GM10248 (cell line): ENCODE data around the gene POGLUT3.

ENCODE experiments used
- CTCF ChIA-PET: fragments of 300-600 bp; sonication (Branson Sonifier 250); formaldehyde crosslinking; extraction: SDS; loops from one replicate; lab custom pipeline; 2021; ENCODE audit warnings: antibody characterized with exemption; lab: Yijun Ruan, JAX
- POLR2A ChIA-PET: fragments of 350-650 bp; sonication (Branson Sonifier 250); formaldehyde crosslinking; extraction: SDS; loops from one replicate; lab custom pipeline; 2020; ENCODE audit warnings: antibody characterized with exemption; lab: Yijun Ruan, JAX
- DNase-seq: peaks from one replicate; pipeline ENCODE4 v3.0.0; 2012; ENCODE audit errors: extremely low spot score
- TF ChIP-seq, protein P1 (sequence below): IDR thresholded peaks from 2 replicates; pipeline ENCODE4 v1.5.1; 2012; ENCODE audit warnings: mild to moderate bottlenecking, low read depth; ENCODE audit errors: extremely low read depth, missing control alignments, control extremely low read depth

The POGLUT3 gene

DNA sequence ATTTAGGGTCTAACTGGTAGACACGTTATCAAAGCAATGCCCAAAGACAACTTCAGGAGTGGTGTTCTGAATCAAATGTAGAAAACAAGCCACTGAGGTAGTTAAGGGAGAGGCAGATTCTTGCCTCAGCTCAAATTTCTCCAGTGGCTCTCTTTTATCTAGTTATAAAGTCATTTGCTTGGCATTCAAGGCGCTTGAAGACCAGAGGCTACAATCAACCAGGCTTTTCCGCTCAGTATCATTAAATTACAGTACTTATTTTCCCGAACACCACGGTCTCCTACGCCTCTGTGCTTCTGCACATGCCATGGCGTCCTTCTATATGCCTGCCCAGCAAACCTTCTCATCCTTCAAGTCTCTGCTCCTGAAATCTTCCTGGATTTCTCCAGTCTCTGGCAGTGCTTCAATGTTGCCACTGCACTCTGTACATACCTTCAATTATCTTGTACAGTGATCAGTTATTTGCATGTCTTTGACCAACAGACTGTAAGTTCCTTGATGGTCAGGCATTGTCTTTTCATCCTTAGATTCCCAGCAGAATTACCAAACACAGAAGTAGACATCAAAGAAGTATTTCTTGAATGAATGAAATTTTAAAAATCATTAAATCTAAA lies 1.4 kb downstream of the POGLUT3 start:
- TF ChIP-seq, protein P1, sequence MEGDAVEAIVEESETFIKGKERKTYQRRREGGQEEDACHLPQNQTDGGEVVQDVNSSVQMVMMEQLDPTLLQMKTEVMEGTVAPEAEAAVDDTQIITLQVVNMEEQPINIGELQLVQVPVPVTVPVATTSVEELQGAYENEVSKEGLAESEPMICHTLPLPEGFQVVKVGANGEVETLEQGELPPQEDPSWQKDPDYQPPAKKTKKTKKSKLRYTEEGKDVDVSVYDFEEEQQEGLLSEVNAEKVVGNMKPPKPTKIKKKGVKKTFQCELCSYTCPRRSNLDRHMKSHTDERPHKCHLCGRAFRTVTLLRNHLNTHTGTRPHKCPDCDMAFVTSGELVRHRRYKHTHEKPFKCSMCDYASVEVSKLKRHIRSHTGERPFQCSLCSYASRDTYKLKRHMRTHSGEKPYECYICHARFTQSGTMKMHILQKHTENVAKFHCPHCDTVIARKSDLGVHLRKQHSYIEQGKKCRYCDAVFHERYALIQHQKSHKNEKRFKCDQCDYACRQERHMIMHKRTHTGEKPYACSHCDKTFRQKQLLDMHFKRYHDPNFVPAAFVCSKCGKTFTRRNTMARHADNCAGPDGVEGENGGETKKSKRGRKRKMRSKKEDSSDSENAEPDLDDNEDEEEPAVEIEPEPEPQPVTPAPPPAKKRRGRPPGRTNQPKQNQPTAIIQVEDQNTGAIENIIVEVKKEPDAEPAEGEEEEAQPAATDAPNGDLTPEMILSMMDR = no peak
- CTCF ChIA-PET = interaction anchor here (1.0 to 5.2 kb wide), 2 partner anchors 14 to 23 kb away, joined by 3 to 19 read pairs; no protein-coding TSS in a partner anchor
- POLR2A ChIA-PET = no interaction called here
- no peak for DNase-seq

- ChIA-PET POLR2A (no interaction called here), CTCF (interaction anchor here (0.9 to 5.2 kb wide), 3 partner anchors 12 to 153 kb away, joined by 3 to 19 read pairs (median 5); no protein-coding TSS in a partner anchor)
- TF ChIP-seq, protein P1 = no peak
- no peak for DNase-seq
Measured at GRCh38 chr11:108495326-108495725, 2.9 kb downstream of the POGLUT3 start.

DNA sequence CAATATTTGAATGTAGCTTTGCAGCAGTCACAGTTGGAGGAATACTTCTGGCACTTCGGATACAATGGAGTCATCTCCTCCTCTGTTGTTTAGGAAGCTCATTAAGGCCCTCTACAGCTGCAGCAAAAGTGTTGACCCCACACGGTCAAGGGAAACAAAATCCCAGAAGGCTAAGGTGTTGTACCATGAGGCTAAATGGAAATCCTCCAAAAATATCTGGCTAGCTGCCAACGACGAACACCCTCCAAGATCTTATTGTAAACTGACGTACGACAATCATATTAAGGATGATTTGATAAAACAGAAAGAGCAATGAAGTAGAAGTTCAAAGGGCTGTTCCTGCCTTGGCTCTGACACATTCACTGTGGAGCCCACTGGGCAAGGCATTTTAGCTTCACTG lies 4.0 kb downstream of the POGLUT3 start:
- CTCF ChIA-PET = interaction anchor here (1.2 to 5.2 kb wide), 2 partner anchors 11 to 27 kb away, joined by 3 to 19 read pairs; partner anchors contain the start of gene C11orf65
- DNase-seq = no peak
- TF ChIP-seq, protein P1 = no peak

GRCh38 chr11:108491936-108492335 lies 6.2 kb downstream of the POGLUT3 start:
- no peak for DNase-seq
- TF ChIP-seq, protein P1 = no peak
- ChIA-PET POLR2A (no interaction called here), CTCF (interaction anchor here (1.1 kb wide), 1 partner anchor 16 kb away, joined by 3 read pairs; no protein-coding TSS in a partner anchor)

More for the DNA sequence above, 4.0 kb downstream of the POGLUT3 start:
- POLR2A ChIA-PET = no interaction called here

DNA sequence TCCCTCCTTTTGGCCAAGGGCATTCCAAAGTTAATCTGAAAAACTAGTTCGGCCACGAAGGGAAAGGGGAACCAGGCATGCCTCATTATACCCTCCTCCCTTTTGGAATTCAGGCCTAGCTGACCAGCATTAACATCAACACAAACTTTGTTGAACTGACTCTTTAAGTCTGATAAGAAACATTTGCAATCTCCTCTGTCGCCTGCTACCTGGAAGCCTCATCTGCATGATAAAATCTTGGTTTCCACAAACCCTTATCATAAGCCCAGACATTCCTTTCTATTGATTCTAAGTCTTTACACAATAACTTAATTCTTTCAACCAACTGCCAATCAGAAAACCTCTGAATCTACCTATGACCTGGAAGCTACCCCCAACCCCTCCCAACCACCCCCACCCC lies 11.4 kb downstream of the POGLUT3 start:
- CTCF ChIA-PET = interaction anchor here (1.0 to 2.1 kb wide), 4 partner anchors 12 to 88 kb away, joined by 3 to 4 read pairs (median 3); no protein-coding TSS in a partner anchor

GRCh38 chr11:108486331-108486730 lies 11.9 kb downstream of the POGLUT3 start:
- DNase-seq = no peak
- POLR2A ChIA-PET = no interaction called here
- TF ChIP-seq, protein P1 = no peak
- CTCF ChIA-PET = interaction anchor here (2.1 kb wide), 1 partner anchor 16 kb away, joined by 4 read pairs; no protein-coding TSS in a partner anchor

More for the DNA sequence above, 11.4 kb downstream of the POGLUT3 start:
- TF ChIP-seq, protein P1 = no peak
- DNase-seq = no peak
- POLR2A ChIA-PET = no interaction called here
